Activated CD4-positive, alpha-beta T cell treated with anti-CD3 and anti-CD28 coated beads, Interleukin-2, amount 50 U/mL, for 48 hours (primary cell): ENCODE results near the gene PHC1.
A peak's percentile ranks its signal among the peaks of the same experiment; 100 is the strongest.
"Not testable (repeated sequence)": the region's sequence is repeated elsewhere in the genome, so short reads cannot be mapped to it uniquely, and the experiment has no call there.

Experiments
- DNase-seq, 2 experiments: peaks; one replicate each; pipeline ENCODE4 v3.0.0-alpha.2; 2020

PHC1 gene

DNA sequence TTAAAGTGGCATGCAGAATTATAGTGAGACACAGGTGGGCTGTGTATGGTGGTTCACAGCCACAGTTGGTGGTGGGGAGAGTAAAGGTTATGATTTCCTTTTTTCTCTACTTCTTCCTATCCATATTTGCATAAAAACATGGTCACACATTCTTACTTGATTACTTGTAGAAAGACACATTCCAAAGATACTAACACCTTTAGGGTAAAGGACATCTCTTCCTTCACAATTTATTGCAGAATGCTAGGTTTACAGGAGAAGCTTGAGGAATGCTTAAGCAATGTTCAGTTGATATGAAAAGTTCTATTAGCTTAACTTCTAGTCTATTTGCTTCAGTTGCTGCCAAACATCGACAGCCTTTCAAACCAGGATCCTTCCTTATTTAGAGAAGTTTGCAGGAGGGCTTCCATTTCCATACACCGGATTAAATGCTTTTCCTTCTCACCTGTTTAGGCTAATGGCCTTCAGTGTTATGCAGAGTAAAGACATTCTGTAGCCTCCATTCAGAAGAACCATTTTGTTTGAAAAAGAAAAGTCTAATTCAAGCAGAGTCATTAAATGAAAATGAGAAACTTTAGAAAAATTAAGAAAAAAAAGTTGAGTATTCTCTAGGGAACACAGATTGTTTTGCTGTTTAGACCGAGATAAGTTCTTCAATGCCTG lies 2.6 kb upstream of the PHC1 start:
- no peak for DNase-seq

GRCh38 chr12:8912914-8913313 lies 1.4 kb upstream of the PHC1 start:
- DNase-seq = peak in 1 of 2 experiments; percentile 13

- no peak for DNase-seq
These were observed 642 bp upstream of the PHC1 start for GRCh38 chr12:8913702-8914032.

GRCh38 chr12:8914716-8915526 lies 612 bp downstream of the PHC1 start:
- DNase-seq = peak; percentile 57 to 69

- no peak for DNase-seq
These were observed 1.8 kb downstream of the PHC1 start for GRCh38 chr12:8916154-8916553.

GRCh38 chr12:8917031-8917430 lies 2.7 kb downstream of the PHC1 start:
- no peak for DNase-seq

GRCh38 chr12:8917751-8918150 lies 3.4 kb downstream of the PHC1 start:
- no peak for DNase-seq

- not testable (repeated sequence) for DNase-seq
These were observed 5.3 kb downstream of the PHC1 start for GRCh38 chr12:8919643-8920042.

DNA sequence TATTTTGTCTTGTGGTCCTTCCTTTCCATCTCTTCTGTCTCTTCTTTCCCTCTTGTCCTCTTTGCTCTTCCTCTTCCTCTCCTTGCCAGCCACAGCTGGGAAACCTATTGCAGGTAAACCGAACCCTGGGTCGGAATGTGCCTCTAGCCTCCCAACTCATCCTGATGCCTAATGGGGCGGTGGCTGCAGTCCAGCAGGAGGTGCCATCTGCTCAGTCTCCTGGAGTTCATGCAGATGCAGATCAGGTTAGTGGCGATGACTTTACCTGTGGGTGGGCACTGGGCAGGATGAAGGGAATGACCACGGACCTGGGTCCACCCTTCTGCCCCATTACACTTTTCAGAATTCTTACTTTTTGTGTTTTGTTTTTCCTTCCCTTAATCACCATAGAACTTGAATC lies 8.2 kb downstream of the PHC1 start:
- DNase-seq = no peak

- not testable (repeated sequence) for DNase-seq
These were observed 16.5 kb downstream of the PHC1 start for GRCh38 chr12:8930655-8931323.

DNA sequence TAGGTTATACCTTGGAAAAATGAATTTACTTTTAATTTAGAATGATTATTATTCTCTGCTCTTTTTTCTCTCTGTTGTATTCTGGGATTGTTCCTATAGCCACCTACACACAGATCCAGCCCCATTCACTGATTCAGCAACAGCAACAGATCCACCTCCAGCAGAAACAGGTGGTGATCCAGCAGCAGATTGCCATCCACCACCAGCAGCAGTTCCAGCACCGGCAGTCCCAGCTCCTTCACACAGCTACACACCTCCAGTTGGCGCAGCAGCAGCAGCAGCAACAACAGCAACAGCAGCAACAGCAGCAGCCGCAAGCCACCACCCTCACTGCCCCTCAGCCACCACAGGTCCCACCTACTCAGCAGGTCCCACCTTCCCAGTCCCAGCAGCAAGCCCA lies 18.2 kb downstream of the PHC1 start:
- not testable (repeated sequence) for DNase-seq

GRCh38 chr12:8934080-8934479 lies 19.8 kb downstream of the PHC1 start:
- DNase-seq = not testable (repeated sequence)

DNA sequence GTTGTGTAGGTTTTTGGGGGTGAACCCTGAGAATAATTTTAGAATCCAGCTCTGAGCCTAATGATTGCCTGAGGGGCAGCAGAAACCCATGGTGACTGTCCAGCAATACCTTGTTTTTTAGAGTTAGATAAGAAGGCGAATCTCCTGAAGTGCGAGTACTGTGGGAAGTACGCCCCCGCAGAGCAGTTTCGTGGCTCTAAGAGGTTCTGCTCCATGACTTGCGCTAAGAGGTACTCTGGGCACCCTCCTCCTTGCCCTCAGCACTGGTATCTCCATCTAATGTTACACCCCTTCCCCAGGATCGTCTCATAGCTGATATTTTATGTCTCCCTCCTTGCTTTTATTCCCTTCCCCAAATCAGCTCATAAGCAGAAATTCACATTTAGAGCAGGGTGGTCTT lies 22.4 kb downstream of the PHC1 start:
- DNase-seq = no peak

GRCh38 chr12:8937842-8938442 lies 23.6 kb downstream of the PHC1 start:
- DNase-seq = not testable (repeated sequence)

- DNase-seq = no peak
These were observed 27.6 kb downstream of the PHC1 start for GRCh38 chr12:8941691-8942478.

GRCh38 chr12:8943565-8944186 lies 29.4 kb downstream of the PHC1 start:
- DNase-seq = no peak

GRCh38 chr12:8946733-8947132 lies 32.4 kb downstream of the PHC1 start:
- no peak for DNase-seq

DNA sequence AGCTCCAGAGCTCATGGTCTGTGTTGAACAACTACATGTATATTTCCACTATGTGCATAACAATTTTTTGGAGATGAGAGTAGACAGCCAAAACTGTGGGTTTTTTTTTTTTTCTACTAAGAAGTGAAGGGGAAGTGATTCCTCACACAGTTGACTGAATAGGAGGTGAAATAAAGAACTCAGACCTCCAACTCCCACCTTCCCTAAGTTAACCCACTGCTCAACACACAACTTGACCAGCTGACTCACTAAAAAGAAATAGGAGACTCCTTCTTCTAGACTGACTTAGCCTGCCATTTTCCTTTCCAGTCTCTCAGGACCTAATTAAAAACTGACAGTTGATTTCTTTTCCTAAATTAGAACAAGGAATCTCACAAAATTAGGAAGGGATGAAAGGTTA lies 33.4 kb downstream of the PHC1 start:
- no peak for DNase-seq

DNA sequence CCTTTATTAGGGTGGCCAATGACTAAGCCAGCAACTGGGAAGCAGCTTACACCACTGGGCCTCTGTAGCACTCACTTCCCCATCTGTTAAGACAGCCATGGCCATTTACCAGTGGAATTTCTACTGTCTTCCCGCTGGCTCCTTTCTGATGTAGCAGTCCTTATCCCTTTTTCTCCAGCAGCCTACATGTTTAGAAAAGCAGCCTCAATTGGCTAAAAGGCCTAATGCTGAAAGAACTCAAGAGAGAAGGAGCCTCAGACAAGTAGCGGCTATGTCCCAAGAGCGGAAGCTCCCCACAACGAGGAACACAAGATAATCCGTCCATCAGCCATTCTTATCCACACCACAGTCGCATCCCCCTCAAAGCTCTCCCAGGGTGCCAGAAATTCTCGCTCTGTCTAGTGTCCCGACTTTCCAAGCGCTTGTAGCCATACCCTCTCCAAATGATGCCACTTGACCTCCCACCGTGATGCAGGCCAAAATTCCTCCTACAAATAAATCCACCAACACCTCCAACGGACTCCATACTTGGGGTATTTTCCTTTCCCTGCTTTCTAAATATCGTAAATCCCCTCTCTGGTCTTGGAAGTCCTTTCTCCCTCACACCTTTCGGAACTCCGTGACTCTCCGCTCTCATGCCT lies 34.5 kb downstream of the PHC1 start:
- DNase-seq = peak in 1 of 2 experiments; percentile 12

GRCh38 chr12:8949342-8950220 lies 35.3 kb downstream of the PHC1 start, which contains the start of gene M6PR:
Gene M6PR (minus strand): TSS chr12:8949645. CDS start chr12:8946404, 3,241 bp downstream.
- DNase-seq = peak; percentile 91 to 94

- no peak for DNase-seq
These were observed 35.9 kb downstream of the PHC1 start for GRCh38 chr12:8950221-8950527.
